WTC11 (cell line): ENCODE results near the gene ITPKB. TPM values are rescaled to one million over a fixed set of nuclear protein-coding genes. Genes with fewer than 3 reads are reported as not detected.

Source experiments
- ATAC-seq: fragments of 200-7000 bp; cut with Tn5 transposase; 2 replicates; pipeline ENCODE4 v1.10.0; 2021; ENCODE audit warnings: mild to moderate bottlenecking, moderate library complexity
- CTCF ChIA-PET: fragments of 300-600 bp; sonication (Branson Sonifier 250); formaldehyde crosslinking; loops from one replicate; lab custom pipeline; 2021; ENCODE audit warnings: antibody characterized with exemption; lab: Charles Lee
- POLR2A ChIA-PET: fragments of 350-600 bp; sonication (Branson Sonifier 250); formaldehyde crosslinking; loops from one replicate; lab custom pipeline; 2021; ENCODE audit warnings: antibody characterized with exemption; lab: Charles Lee
- DNase-seq: peaks from one replicate; pipeline ENCODE4 v3.0.0; 2021; ENCODE audit warnings: low spot score
- H3K27ac Mint-ChIP-seq: 2 replicates; pipeline ENCODE4 v1.8.0; 2021; ENCODE audit warnings: mixed read lengths
- H3K27me3 Mint-ChIP-seq: 2 replicates; pipeline ENCODE4 v1.8.0; 2021; ENCODE audit warnings: low read depth, mild to moderate bottlenecking, moderate library complexity, mixed read lengths
- H3K36me3 Mint-ChIP-seq: 2 replicates; pipeline ENCODE4 v1.8.0; 2021; ENCODE audit warnings: mixed read lengths
- H3K4me1 Mint-ChIP-seq: 2 replicates; pipeline ENCODE4 v1.8.0; 2022; ENCODE audit warnings: mixed read lengths
- H3K4me3 Mint-ChIP-seq: 2 replicates; pipeline ENCODE4 v1.8.0; 2021; ENCODE audit warnings: mild to moderate bottlenecking, moderate library complexity, mixed read lengths
- H3K9me3 Mint-ChIP-seq: 2 replicates; pipeline ENCODE4 v1.8.0; 2021; ENCODE audit warnings: mixed read lengths
- AR ChIP-seq: fragments of 250-450 bp; sonication (Bioruptor Pico); IDR thresholded peaks from 2 replicates; pipeline ENCODE4 v1.9.0; 2021; ENCODE audit warnings: mild to moderate bottlenecking
- ATF2 ChIP-seq: sonication (generic); formaldehyde crosslinking; IDR thresholded peaks from 2 replicates; pipeline ENCODE4 v1.8.1; 2022; ENCODE audit warnings: low read depth, missing genetic modification reagents, borderline replicate concordance
- CREB1 ChIP-seq: sonication (generic); formaldehyde crosslinking; IDR thresholded peaks from 2 replicates; pipeline ENCODE4 v1.8.0; 2023; ENCODE audit warnings: mild to moderate bottlenecking, missing genetic modification reagents
- E2F1 ChIP-seq: sonication (generic); formaldehyde crosslinking; IDR thresholded peaks from 2 replicates; pipeline ENCODE4 v1.8.0; 2022; ENCODE audit warnings: mild to moderate bottlenecking, missing genetic modification reagents
- EMX1 ChIP-seq: fragments of 250-450 bp; sonication (Bioruptor Pico); IDR thresholded peaks from 2 replicates; pipeline ENCODE4 v1.8.0; 2021; ENCODE audit warnings: mild to moderate bottlenecking
- FOXK1 ChIP-seq: sonication (generic); formaldehyde crosslinking; IDR thresholded peaks from 2 replicates; pipeline ENCODE4 v1.8.0; 2022; ENCODE audit warnings: mild to moderate bottlenecking, moderate library complexity, missing genetic modification reagents
- HMGA2 ChIP-seq: fragments of 250-450 bp; sonication (Bioruptor Pico); IDR thresholded peaks from 2 replicates; pipeline ENCODE4 v1.4.0; 2021; ENCODE audit warnings: mild to moderate bottlenecking, moderate library complexity
- JAZF1 ChIP-seq: fragments of 250-450 bp; sonication (Bioruptor Pico); IDR thresholded peaks from 2 replicates; pipeline ENCODE4 v1.9.0; 2021; ENCODE audit warnings: moderate library complexity, mild to moderate bottlenecking, inconsistent platforms
- ZNF423 ChIP-seq: fragments of 250-450 bp; sonication (Bioruptor Pico); IDR thresholded peaks from 2 replicates; pipeline ENCODE4 v2.1.2; 2022; ENCODE audit warnings: mild to moderate bottlenecking, moderate library complexity
- ZSCAN18 ChIP-seq: fragments of 250-450 bp; sonication (Bioruptor Pico); IDR thresholded peaks from 2 replicates; pipeline ENCODE4 v2.1.2; 2022; ENCODE audit warnings: mild to moderate bottlenecking, moderate library complexity
- total RNA-seq: library from RNA; stranded (reverse); gene quantifications from 3 replicates; pipeline ENCODE4 v1.2.3, GENCODE V29; 2021
- TF ChIP-seq, protein P1 (sequence below): sonication (generic); formaldehyde crosslinking; IDR thresholded peaks from 2 replicates; pipeline ENCODE4 v1.8.1; 2023; ENCODE audit warnings: mild to moderate bottlenecking, missing genetic modification reagents, moderate library complexity
- TF ChIP-seq, protein P2 (sequence below): sonication (generic); formaldehyde crosslinking; IDR thresholded peaks from 2 replicates; pipeline ENCODE4 v1.8.0; 2023; ENCODE audit warnings: missing genetic modification reagents, mild to moderate bottlenecking, borderline replicate concordance
- TF ChIP-seq, protein P3 (sequence below): sonication (generic); formaldehyde crosslinking; IDR thresholded peaks from 2 replicates; pipeline ENCODE4 v1.8.1; 2022; ENCODE audit warnings: mild to moderate bottlenecking, missing genetic modification reagents, moderate library complexity, borderline replicate concordance
- TF ChIP-seq, protein P4 (sequence below): fragments of 250-450 bp; sonication (Bioruptor Pico); IDR thresholded peaks from 2 replicates; pipeline ENCODE4 v1.9.0; 2021; ENCODE audit warnings: moderate library complexity, mild to moderate bottlenecking, inconsistent platforms, borderline replicate concordance
- TF ChIP-seq, protein P5 (sequence below): sonication (generic); formaldehyde crosslinking; IDR thresholded peaks from 2 replicates; pipeline ENCODE4 v1.8.1; 2022; ENCODE audit warnings: low read depth, mild to moderate bottlenecking, moderate library complexity, missing genetic modification reagents, borderline replicate concordance

Gene ITPKB
- total RNA-seq, 1 experiment from 2014 or later, result 15.6 TPM

GRCh38 chr1:226596531-226597165 is 142.4 kb downstream of the ITPKB start (continued):
- TF ChIP-seq ZSCAN18, result no peak
- TF ChIP-seq E2F1 (CRISPR knock-in tag), result no peak
- TF ChIP-seq, protein P1, sequence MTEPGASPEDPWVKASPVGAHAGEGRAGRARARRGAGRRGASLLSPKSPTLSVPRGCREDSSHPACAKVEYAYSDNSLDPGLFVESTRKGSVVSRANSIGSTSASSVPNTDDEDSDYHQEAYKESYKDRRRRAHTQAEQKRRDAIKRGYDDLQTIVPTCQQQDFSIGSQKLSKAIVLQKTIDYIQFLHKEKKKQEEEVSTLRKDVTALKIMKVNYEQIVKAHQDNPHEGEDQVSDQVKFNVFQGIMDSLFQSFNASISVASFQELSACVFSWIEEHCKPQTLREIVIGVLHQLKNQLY (CRISPR knock-in tag), result no peak
- no peak for TF ChIP-seq ZNF423 (CRISPR knock-in tag)
- TF ChIP-seq, protein P2, sequence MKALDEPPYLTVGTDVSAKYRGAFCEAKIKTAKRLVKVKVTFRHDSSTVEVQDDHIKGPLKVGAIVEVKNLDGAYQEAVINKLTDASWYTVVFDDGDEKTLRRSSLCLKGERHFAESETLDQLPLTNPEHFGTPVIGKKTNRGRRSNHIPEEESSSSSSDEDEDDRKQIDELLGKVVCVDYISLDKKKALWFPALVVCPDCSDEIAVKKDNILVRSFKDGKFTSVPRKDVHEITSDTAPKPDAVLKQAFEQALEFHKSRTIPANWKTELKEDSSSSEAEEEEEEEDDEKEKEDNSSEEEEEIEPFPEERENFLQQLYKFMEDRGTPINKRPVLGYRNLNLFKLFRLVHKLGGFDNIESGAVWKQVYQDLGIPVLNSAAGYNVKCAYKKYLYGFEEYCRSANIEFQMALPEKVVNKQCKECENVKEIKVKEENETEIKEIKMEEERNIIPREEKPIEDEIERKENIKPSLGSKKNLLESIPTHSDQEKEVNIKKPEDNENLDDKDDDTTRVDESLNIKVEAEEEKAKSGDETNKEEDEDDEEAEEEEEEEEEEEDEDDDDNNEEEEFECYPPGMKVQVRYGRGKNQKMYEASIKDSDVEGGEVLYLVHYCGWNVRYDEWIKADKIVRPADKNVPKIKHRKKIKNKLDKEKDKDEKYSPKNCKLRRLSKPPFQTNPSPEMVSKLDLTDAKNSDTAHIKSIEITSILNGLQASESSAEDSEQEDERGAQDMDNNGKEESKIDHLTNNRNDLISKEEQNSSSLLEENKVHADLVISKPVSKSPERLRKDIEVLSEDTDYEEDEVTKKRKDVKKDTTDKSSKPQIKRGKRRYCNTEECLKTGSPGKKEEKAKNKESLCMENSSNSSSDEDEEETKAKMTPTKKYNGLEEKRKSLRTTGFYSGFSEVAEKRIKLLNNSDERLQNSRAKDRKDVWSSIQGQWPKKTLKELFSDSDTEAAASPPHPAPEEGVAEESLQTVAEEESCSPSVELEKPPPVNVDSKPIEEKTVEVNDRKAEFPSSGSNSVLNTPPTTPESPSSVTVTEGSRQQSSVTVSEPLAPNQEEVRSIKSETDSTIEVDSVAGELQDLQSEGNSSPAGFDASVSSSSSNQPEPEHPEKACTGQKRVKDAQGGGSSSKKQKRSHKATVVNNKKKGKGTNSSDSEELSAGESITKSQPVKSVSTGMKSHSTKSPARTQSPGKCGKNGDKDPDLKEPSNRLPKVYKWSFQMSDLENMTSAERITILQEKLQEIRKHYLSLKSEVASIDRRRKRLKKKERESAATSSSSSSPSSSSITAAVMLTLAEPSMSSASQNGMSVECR, result no peak

DNA sequence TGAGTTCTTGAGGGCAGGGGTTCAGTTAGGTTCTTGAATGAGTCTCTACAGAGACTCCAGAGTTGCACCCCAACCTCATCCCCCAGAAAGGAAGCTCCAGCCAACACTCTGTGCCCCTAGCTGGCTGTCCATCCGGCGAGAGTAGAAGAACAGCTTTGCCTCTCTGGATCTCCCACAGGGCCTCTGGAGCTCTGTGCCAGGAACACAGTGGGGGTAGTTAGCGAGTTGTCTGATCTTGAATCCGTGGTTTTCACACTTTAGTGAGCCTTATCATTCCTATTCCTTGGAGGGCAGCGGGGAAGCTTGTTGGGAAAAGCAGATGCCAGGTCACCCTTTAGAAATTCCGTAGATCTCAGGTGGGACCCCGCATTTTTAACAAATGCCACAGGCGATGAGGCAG is 145.5 kb downstream of the ITPKB start:
- H3K4me3 Mint-ChIP-seq, result no peak overlapping the region
- H3K4me1 Mint-ChIP-seq, result peaks cover 11% of the 10 kb centered on the region
- POLR2A ChIA-PET, result no interaction called here
- peaks cover 8% of the 10 kb centered on the region for H3K27me3 Mint-ChIP-seq
- H3K36me3 Mint-ChIP-seq, result peaks cover 7% of the 10 kb centered on the region
- H3K27ac Mint-ChIP-seq, result no peak overlapping the region
- H3K9me3 Mint-ChIP-seq, result peaks cover 22% of the 10 kb centered on the region
- no peak for DNase-seq
- TF ChIP-seq, protein P3, sequence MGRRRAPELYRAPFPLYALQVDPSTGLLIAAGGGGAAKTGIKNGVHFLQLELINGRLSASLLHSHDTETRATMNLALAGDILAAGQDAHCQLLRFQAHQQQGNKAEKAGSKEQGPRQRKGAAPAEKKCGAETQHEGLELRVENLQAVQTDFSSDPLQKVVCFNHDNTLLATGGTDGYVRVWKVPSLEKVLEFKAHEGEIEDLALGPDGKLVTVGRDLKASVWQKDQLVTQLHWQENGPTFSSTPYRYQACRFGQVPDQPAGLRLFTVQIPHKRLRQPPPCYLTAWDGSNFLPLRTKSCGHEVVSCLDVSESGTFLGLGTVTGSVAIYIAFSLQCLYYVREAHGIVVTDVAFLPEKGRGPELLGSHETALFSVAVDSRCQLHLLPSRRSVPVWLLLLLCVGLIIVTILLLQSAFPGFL (CRISPR knock-in tag), result no peak
- TF ChIP-seq HMGA2 (CRISPR knock-in tag), result no peak
- no peak for TF ChIP-seq ATF2 (CRISPR knock-in tag)
- no peak for TF ChIP-seq CREB1
- CTCF ChIA-PET, result interaction anchor here (0.6 to 1.4 kb wide), 4 partner anchors 15 to 185 kb away, joined by 3 read pairs; partner anchors contain the start of gene PARP1
- no peak for ATAC-seq

DNA sequence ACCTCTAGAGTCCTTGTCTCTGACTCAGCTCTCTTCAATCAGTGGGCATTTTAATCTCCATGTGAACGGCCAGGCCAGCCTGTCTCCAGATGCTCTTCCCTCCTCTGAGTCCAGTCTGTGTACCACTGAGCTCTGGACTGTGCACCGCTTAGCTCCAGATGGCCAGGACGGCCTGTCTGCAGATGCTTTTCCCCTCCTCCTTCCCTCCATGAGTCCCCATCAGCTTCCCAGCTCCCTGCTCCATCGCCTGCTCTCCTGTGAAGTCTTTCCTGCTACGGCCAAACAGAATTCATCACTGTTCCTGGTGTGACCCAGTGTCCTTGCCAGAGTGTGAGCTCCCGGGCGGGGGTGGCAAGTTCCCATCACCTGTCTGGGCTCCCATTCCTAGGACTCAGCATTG is 148.5 kb downstream of the ITPKB start:
- DNase-seq (no peak), ATAC-seq (no peak)
- peaks cover 4% of the 10 kb centered on the region; the same call in 1 of the 2 replicates for H3K27me3 Mint-ChIP-seq
- ChIA-PET CTCF (interaction anchor here (0.6 to 1.8 kb wide), 4 partner anchors 14 to 257 kb away, joined by 3 to 9 read pairs (median 6); no protein-coding TSS in a partner anchor), POLR2A (interaction anchor here (0.5 to 0.6 kb wide), 2 partner anchors 41 to 1458 kb away, joined by 3 read pairs; no protein-coding TSS in a partner anchor)
- H3K4me1 Mint-ChIP-seq, result peaks cover 11% of the 10 kb centered on the region
- peaks cover 11% of the 10 kb centered on the region for H3K9me3 Mint-ChIP-seq
- H3K27ac Mint-ChIP-seq, result no peak overlapping the region
- no peak overlapping the region for H3K4me3 Mint-ChIP-seq
- H3K36me3 Mint-ChIP-seq, result peaks cover 4% of the 10 kb centered on the region
- no peak for TF ChIP-seq JAZF1
- TF ChIP-seq, protein P4, sequence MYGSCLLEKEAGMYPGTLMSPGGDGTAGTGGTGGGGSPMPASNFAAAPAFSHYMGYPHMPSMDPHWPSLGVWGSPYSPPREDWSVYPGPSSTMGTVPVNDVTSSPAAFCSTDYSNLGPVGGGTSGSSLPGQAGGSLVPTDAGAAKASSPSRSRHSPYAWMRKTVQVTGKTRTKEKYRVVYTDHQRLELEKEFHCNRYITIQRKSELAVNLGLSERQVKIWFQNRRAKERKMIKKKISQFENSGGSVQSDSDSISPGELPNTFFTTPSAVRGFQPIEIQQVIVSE (CRISPR knock-in tag), result no peak
- TF ChIP-seq, protein P5, sequence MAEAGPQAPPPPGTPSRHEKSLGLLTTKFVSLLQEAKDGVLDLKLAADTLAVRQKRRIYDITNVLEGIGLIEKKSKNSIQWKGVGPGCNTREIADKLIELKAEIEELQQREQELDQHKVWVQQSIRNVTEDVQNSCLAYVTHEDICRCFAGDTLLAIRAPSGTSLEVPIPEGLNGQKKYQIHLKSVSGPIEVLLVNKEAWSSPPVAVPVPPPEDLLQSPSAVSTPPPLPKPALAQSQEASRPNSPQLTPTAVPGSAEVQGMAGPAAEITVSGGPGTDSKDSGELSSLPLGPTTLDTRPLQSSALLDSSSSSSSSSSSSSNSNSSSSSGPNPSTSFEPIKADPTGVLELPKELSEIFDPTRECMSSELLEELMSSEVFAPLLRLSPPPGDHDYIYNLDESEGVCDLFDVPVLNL (CRISPR knock-in tag), result no peak
- no peak for TF ChIP-seq FOXK1 (CRISPR knock-in tag)
- no peak for TF ChIP-seq EMX1 (CRISPR knock-in tag)
- no peak for TF ChIP-seq AR (CRISPR knock-in tag)
